ENCODE results near the gene SLX1A. TPM values are rescaled to one million over a fixed set of nuclear protein-coding genes. Genes with fewer than 3 reads are reported as not detected.
A peak's percentile ranks its signal among the peaks of the same experiment; 100 is the strongest.
"Not testable (repeated sequence)": the region's sequence is repeated elsewhere in the genome, so short reads cannot be mapped to it uniquely, and the experiment has no call there.

Gene SLX1A
- total RNA-seq, 1 experiment from 2014 or later, result 14.3 TPM

GRCh38 chr16:30170145-30170544 lies 23.5 kb upstream of the SLX1A start:
- not testable (repeated sequence) for H3K4me1 ChIP-seq (replicated peaks); H3K9me3 ChIP-seq (replicated peaks); H3K27me3 ChIP-seq (replicated peaks); H3K27ac ChIP-seq; DNase-seq (ENCODE audit: low read depth in 1 of 2, low spot score in 2 of 2); H3K36me3 ChIP-seq; H3K4me3 ChIP-seq

DNA sequence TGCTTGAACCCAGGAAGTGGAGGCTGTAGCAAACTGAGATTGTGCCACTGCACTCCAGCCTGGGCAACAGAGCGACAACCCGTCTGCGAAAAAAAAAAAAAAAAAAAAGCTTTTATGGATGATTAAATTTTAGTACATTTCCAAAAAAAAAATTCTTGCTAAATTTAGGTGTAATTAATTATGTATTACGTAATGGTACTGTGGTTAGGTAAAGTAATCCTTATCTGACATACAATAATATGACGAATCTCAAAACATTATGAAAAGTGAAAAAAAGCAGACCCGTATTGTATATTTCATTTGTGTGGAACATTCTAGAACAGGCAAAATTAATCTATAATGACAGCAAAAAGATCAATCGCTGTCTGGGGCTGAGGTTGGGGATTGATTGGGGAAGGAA lies 20.6 kb upstream of the SLX1A start:
- Histone ChIP-seq H3K36me3 (no peaks in the 10 kb centered on the region), H3K4me1 (replicated peaks) (no peaks in the 10 kb centered on the region), H3K27me3 (replicated peaks) (no peaks in the 10 kb centered on the region), H3K4me3 (no peak overlapping the region), H3K27ac (no peak overlapping the region), H3K9me3 (replicated peaks) (no peaks in the 10 kb centered on the region)
- DNase-seq (ENCODE audit: low read depth in 1 of 2, low spot score in 2 of 2), result no peak

- not testable (repeated sequence) for H3K4me3 ChIP-seq; H3K27ac ChIP-seq; H3K27me3 ChIP-seq (replicated peaks); DNase-seq (ENCODE audit: low read depth in 1 of 2, low spot score in 2 of 2); H3K9me3 ChIP-seq (replicated peaks); H3K36me3 ChIP-seq; H3K4me1 ChIP-seq (replicated peaks)
Observed at GRCh38 chr16:30176876-30177275, 16.8 kb upstream of the SLX1A start.

GRCh38 chr16:30179195-30179594 lies 14.5 kb upstream of the SLX1A start:
- DNase-seq (ENCODE audit: low read depth in 1 of 2, low spot score in 2 of 2), result no peak
- Histone ChIP-seq H3K27me3 (replicated peaks) (no peaks in the 10 kb centered on the region), H3K27ac (no peak overlapping the region), H3K9me3 (replicated peaks) (no peaks in the 10 kb centered on the region), H3K4me3 (no peak overlapping the region), H3K36me3 (no peaks in the 10 kb centered on the region), H3K4me1 (replicated peaks) (peaks cover 8% of the 10 kb centered on the region; the same call in 1 of the 2 replicates)

GRCh38 chr16:30179931-30180330 lies 13.7 kb upstream of the SLX1A start:
- no peak for DNase-seq (ENCODE audit: low read depth in 1 of 2, low spot score in 2 of 2)
- H3K4me1 ChIP-seq (replicated peaks), result peaks cover 9% of the 10 kb centered on the region; the same call in 1 of the 2 replicates
- no peak overlapping the region for H3K4me3 ChIP-seq
- no peak overlapping the region for H3K27ac ChIP-seq
- H3K36me3 ChIP-seq, result no peaks in the 10 kb centered on the region
- H3K27me3 ChIP-seq (replicated peaks), result no peaks in the 10 kb centered on the region
- no peaks in the 10 kb centered on the region for H3K9me3 ChIP-seq (replicated peaks)

DNA sequence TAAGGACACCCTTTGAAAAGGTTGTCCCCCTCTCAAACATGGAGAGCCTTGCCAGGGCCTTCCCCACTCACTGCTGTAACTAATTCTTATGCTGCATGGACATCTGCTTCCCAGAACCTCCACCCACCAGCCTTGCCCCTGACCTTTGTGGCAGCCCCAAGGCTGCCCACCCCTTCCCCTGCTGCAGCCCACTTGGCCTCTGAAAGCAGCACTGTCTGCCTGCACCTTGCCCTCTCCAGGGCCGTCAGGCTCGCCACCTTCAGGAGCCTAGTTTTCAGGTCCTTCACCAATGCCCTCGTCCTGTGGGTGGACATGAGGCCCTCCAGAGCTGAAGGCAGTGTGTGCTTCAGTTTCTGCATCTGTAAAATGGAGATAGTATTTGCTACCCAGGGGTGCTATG lies 12.9 kb upstream of the SLX1A start:
- Histone ChIP-seq H3K27me3 (replicated peaks) (no peaks in the 10 kb centered on the region), H3K4me1 (replicated peaks) (peaks cover 9% of the 10 kb centered on the region; the same call in 1 of the 2 replicates), H3K4me3 (no peak overlapping the region), H3K36me3 (no peaks in the 10 kb centered on the region), H3K27ac (no peak overlapping the region), H3K9me3 (replicated peaks) (no peaks in the 10 kb centered on the region)
- DNase-seq (ENCODE audit: low read depth in 1 of 2, low spot score in 2 of 2), result no peak

DNA sequence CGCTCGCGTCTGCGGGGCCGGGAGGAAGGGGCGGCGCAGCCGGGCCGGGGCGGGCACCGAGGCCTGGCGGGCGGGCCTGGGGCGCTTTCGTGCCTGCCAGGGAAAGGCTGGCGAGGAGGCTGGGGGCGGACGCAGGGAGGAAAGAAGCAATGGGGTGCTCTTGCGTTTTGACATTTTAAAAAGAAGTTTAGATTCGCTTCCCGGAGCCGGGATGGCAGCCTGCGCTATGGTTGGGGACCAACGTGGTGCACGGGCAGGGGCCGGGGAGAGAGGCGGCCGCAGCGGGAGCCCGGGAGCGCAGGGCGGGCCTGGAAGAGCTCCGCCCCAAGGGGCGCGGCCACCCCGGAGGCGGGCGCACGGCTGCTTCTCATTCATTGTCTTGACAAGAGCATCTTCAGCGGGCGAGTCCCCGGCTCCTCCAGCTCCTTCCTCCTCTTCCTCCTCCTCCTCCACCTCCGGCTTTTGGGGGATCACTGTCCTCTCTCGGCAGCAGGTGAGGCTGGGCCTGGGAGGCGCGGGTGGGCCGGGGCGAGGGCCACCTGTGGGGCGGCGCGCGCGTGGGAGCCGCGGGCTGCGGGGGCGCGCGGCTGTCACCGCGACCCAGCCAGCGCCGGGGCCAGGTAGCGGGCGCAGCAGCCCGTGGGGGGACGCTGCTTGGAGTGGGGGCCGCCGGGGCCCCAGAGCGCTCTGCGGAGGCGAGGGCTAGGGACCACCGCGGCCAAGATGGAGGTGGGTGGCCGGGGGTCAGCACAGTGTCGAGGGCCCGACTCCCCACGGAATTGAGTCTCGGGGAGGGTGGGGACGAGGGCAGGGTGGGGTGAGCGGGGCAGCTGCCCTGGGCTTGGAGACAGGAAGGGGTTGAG lies 10.2 kb upstream of the SLX1A start, which contains the start of gene CORO1A:
Gene CORO1A, plus strand, starts transcription at position 370 of the 863 bp plus-strand sequence. CDS start 1,608 bp downstream, outside the sequence.
- H3K27ac ChIP-seq, result no peak within 1 kb of the TSS

GRCh38 chr16:30184096-30184890 lies 9.4 kb upstream of the SLX1A start:
- H3K27ac ChIP-seq, result no peak overlapping the region
- H3K4me3 ChIP-seq, result peak overlapping the region; percentile 45; the same call in 1 of the 2 replicates

More for the DNA sequence above, 10.2 kb upstream of the SLX1A start, which contains the start of gene CORO1A:
- H3K9me3 ChIP-seq (replicated peaks), result no peaks in the 10 kb centered on the region
- DNase-seq (ENCODE audit: low read depth in 1 of 2, low spot score in 2 of 2), result peak; percentile 70 to 80
- H3K27me3 ChIP-seq (replicated peaks), result no peaks in the 10 kb centered on the region
- peak within 1 kb of the TSS; percentile 45 for H3K4me3 ChIP-seq
- no peaks in the 10 kb centered on the region for H3K36me3 ChIP-seq
- peaks cover 9% of the 10 kb centered on the region; the same call in 1 of the 2 replicates for H3K4me1 ChIP-seq (replicated peaks)

DNA sequence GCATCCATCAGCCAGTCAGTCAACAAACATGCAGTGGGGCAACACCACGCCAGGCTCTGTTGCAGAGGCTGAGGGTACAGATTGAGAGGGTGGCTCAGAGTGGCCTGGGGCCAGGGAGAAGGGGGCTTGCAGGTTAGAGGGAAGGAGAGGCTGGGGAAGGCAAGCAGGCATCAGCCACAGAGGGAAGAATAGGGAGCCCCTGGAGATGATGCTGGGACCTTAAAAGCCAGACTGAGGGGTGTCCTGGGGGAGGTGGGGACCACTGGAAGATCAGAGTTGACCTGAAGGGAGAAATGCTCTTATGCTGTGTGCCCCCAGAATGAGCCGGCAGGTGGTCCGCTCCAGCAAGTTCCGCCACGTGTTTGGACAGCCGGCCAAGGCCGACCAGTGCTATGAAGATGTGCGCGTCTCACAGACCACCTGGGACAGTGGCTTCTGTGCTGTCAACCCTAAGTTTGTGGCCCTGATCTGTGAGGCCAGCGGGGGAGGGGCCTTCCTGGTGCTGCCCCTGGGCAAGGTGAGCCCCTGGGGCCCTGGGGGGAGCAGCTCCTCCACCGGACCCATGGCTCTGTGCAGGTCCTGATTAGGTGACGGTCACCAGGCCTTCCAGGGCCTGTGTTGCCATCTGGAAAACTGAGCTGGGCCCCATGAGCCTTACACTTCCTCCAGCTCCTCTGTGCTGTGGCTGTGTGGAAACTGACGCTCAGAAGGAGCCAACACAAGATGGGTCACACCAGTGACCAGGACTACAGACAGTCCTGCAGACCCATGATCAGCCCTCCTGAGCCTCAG lies 8.6 kb upstream of the SLX1A start:
- no peak overlapping the region for H3K27ac ChIP-seq
- H3K9me3 ChIP-seq (replicated peaks), result no peaks in the 10 kb centered on the region
- no peak for DNase-seq (ENCODE audit: low read depth in 1 of 2, low spot score in 2 of 2)
- H3K36me3 ChIP-seq, result no peaks in the 10 kb centered on the region
- peaks cover 9% of the 10 kb centered on the region; the same call in 1 of the 2 replicates for H3K4me1 ChIP-seq (replicated peaks)
- no peaks in the 10 kb centered on the region for H3K27me3 ChIP-seq (replicated peaks)
- no peak overlapping the region for H3K4me3 ChIP-seq

More at GRCh38 chr16:30184096-30184890, 9.4 kb upstream of the SLX1A start:
- no peaks in the 10 kb centered on the region for H3K27me3 ChIP-seq (replicated peaks)
- no peak for DNase-seq (ENCODE audit: low read depth in 1 of 2, low spot score in 2 of 2)
- no peaks in the 10 kb centered on the region for H3K36me3 ChIP-seq
- H3K9me3 ChIP-seq (replicated peaks), result no peaks in the 10 kb centered on the region
- peaks cover 9% of the 10 kb centered on the region; the same call in 1 of the 2 replicates for H3K4me1 ChIP-seq (replicated peaks)

- Histone ChIP-seq H3K27me3 (replicated peaks) (no peaks in the 10 kb centered on the region), H3K4me1 (replicated peaks) (peaks cover 9% of the 10 kb centered on the region; the same call in 1 of the 2 replicates), H3K9me3 (replicated peaks) (no peaks in the 10 kb centered on the region), H3K27ac (no peak overlapping the region), H3K4me3 (no peak overlapping the region), H3K36me3 (no peaks in the 10 kb centered on the region)
- no peak for DNase-seq (ENCODE audit: low read depth in 1 of 2, low spot score in 2 of 2)
Observed at GRCh38 chr16:30185683-30186421, 7.8 kb upstream of the SLX1A start.

DNA sequence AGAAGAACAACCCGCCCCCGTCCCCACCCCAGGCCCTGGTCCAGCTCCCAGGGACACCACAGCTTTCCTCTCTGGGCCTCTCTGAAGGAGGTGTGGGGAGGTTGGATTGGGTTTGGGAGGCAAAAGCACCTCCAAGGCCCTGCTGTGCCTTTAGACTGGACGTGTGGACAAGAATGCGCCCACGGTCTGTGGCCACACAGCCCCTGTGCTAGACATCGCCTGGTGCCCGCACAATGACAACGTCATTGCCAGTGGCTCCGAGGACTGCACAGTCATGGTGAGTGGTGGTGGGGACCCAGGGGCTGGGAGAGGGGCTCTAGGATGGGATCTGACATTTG lies 7.3 kb upstream of the SLX1A start:
- H3K4me1 ChIP-seq (replicated peaks), result peaks cover 9% of the 10 kb centered on the region; the same call in 1 of the 2 replicates
- H3K9me3 ChIP-seq (replicated peaks), result no peaks in the 10 kb centered on the region
- H3K27ac ChIP-seq, result no peak overlapping the region
- no peak for DNase-seq (ENCODE audit: low read depth in 1 of 2, low spot score in 2 of 2)
- no peaks in the 10 kb centered on the region for H3K27me3 ChIP-seq (replicated peaks)
- H3K36me3 ChIP-seq, result no peaks in the 10 kb centered on the region
- no peak overlapping the region for H3K4me3 ChIP-seq

- no peaks in the 10 kb centered on the region for H3K36me3 ChIP-seq
- no peaks in the 10 kb centered on the region for H3K9me3 ChIP-seq (replicated peaks)
- H3K4me3 ChIP-seq, result no peak overlapping the region
- H3K4me1 ChIP-seq (replicated peaks), result peaks cover 9% of the 10 kb centered on the region; the same call in 1 of the 2 replicates
- peak in 1 of 2 experiments; percentile 53 for DNase-seq (ENCODE audit: low read depth in 1 of 2, low spot score in 2 of 2)
- no peak overlapping the region for H3K27ac ChIP-seq
- H3K27me3 ChIP-seq (replicated peaks), result no peaks in the 10 kb centered on the region
Observed at GRCh38 chr16:30186782-30187555, 6.7 kb upstream of the SLX1A start.

Measured in SJSA1 (cell line).